Thoracic aorta (tissue), 2 donors: ENCODE measurements around the gene RASSF5. TPM values are rescaled to one million over a fixed set of nuclear protein-coding genes. Genes with fewer than 3 reads are reported as not detected.
A peak's percentile ranks its signal among the peaks of the same experiment; 100 is the strongest.

Experiments used
- ATAC-seq: fragments of 150-250 bp; one replicate; pipeline ENCODE4 v1.8.0; 2017; ENCODE audit warnings: low read depth; ENCODE audit not compliant: insufficient number of reproducible peaks, low FRiP score
- DNase-seq: peaks from one replicate; pipeline ENCODE4 v3.0.0-alpha.2; 2020; ENCODE audit warnings: low spot score
- H3K27ac ChIP-seq, 2 donors: fragments of 200-600 bp; sonication (generic); 1 replicate in 1 of 2; 2 replicates in 1 of 2; pipeline ENCODE4 v1.5.1; 2016; ENCODE audit warnings: mild to moderate bottlenecking in 2 of 2, moderate library complexity in 2 of 2
- H3K27me3 ChIP-seq: fragments of 200-600 bp; sonication (generic); replicated peaks from 2 replicates; pipeline ENCODE4 v1.6.0; 2016; ENCODE audit warnings: mild to moderate bottlenecking; ENCODE audit not compliant: insufficient read depth
- H3K36me3 ChIP-seq: fragments of 200-600 bp; sonication (generic); one replicate; pipeline ENCODE4 v1.5.1; 2016
- H3K4me1 ChIP-seq, 2 donors: fragments of 200-600 bp; sonication (generic); 1 replicate in 1 of 2; 2 replicates in 1 of 2; pipeline versions ENCODE4 v1.5.1 to v1.6.0; 2016; ENCODE audit warnings: low read depth in 2 of 2, mild to moderate bottlenecking in 1 of 2; ENCODE audit not compliant: control insufficient read depth in 1 of 2
- H3K4me3 ChIP-seq: fragments of 200-600 bp; sonication (generic); 2 replicates; pipeline ENCODE4 v1.5.1; 2016; ENCODE audit warnings: mild to moderate bottlenecking
- H3K9me3 ChIP-seq: fragments of 200-600 bp; sonication (generic); 2 replicates; pipeline ENCODE4 v1.5.1; 2016
- total RNA-seq, 2 donors: library from RNA; depleted of rRNA; stranded (reverse); fragments of >200 nt; gene quantifications; one replicate each; pipeline versions ENCODE4 v1.1.0 to v1.2.3, GENCODE V29; 2016
- TF ChIP-seq, protein P1 (sequence below): fragments of 200-600 bp; sonication (generic); IDR thresholded peaks from one replicate; pipeline ENCODE4 v1.5.1; 2019; ENCODE audit warnings: antibody characterized with exemption

RASSF5 gene
- total RNA-seq, 2 donors from 2014 or later = 21.7 to 22.8 TPM

DNA sequence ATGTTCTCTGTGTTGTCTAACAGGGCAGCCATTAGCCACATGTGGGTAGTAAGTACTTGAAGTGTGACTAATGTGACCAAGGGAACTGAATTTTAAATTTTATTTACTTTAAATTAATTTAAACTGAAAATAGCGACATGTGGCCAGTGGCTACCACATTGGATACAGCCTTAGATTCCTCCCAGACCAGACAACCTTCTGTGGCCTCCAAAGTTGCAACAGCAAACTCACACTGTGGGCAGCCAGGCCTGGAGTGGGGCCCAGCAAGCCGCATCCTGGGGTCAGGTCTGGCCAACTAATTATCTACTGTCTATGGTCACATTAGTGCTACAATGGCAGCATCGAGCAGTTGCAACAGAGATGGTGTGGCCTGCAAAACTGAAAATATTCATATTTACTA is 93.2 kb downstream of the RASSF5 start:
- no peak overlapping the region for H3K27ac ChIP-seq
- H3K27me3 ChIP-seq = no peaks in the 10 kb centered on the region
- peaks cover 70% of the 10 kb centered on the region for H3K36me3 ChIP-seq
- no peak for ATAC-seq
- H3K4me1 ChIP-seq = no peaks in the 10 kb centered on the region
- TF ChIP-seq, protein P1, sequence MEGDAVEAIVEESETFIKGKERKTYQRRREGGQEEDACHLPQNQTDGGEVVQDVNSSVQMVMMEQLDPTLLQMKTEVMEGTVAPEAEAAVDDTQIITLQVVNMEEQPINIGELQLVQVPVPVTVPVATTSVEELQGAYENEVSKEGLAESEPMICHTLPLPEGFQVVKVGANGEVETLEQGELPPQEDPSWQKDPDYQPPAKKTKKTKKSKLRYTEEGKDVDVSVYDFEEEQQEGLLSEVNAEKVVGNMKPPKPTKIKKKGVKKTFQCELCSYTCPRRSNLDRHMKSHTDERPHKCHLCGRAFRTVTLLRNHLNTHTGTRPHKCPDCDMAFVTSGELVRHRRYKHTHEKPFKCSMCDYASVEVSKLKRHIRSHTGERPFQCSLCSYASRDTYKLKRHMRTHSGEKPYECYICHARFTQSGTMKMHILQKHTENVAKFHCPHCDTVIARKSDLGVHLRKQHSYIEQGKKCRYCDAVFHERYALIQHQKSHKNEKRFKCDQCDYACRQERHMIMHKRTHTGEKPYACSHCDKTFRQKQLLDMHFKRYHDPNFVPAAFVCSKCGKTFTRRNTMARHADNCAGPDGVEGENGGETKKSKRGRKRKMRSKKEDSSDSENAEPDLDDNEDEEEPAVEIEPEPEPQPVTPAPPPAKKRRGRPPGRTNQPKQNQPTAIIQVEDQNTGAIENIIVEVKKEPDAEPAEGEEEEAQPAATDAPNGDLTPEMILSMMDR = no peak
- no peaks in the 10 kb centered on the region for H3K9me3 ChIP-seq
- no peak for DNase-seq
- no peak overlapping the region for H3K4me3 ChIP-seq

DNA sequence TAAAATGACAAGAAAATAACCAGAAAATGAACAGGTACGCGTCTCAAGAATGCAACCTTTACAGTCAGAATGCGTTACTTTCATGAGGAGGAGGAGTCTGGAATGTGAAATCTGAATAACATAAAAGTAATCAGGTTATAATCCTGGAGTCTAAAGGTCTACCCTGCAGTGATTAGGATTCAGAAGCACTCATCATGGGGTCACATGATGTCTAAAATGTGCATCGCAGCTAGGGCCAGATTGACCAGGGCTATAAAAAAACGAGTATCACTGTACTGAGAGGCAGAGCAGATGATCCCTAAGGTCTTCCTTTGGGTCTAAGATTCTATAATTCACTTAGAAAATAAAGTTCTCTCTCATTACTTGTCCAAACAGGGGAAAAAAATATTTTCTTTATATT is 97.5 kb downstream of the RASSF5 start:
- Histone ChIP-seq H3K4me1 (no peaks in the 10 kb centered on the region), H3K9me3 (no peaks in the 10 kb centered on the region), H3K4me3 (no peak overlapping the region), H3K36me3 (peaks cover 50% of the 10 kb centered on the region), H3K27me3 (no peaks in the 10 kb centered on the region), H3K27ac (no peak overlapping the region)
- TF ChIP-seq, protein P1 = no peak
- no peak for DNase-seq
- no peak for ATAC-seq

DNA sequence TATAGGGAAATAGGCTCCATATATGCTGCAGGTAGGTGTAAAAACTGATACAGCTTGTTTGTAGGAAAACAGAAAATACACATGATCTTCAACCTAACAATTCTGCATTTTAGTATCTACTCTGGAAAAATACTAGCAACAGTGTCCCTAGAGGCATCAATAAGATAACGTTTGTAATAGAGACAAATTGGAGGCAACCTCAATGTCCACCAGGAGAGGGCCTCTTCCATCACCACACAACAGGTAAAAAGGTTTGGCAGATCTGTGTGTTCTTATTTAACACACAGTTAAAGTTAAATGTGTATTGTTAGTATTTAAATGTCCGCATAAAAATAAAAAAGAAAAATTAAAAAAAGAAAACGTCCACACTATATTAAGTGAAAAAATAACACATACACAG is 99.5 kb downstream of the RASSF5 start:
- H3K27me3 ChIP-seq = no peaks in the 10 kb centered on the region
- H3K36me3 ChIP-seq = peaks cover 37% of the 10 kb centered on the region
- ATAC-seq = no peak
- TF ChIP-seq, protein P1 = no peak
- no peak for DNase-seq
- peaks cover 4 to 11% of the 10 kb centered on the region in 2 donors for H3K4me1 ChIP-seq
- H3K9me3 ChIP-seq = no peaks in the 10 kb centered on the region
- no peak overlapping the region for H3K27ac ChIP-seq
- H3K4me3 ChIP-seq = no peak overlapping the region

DNA sequence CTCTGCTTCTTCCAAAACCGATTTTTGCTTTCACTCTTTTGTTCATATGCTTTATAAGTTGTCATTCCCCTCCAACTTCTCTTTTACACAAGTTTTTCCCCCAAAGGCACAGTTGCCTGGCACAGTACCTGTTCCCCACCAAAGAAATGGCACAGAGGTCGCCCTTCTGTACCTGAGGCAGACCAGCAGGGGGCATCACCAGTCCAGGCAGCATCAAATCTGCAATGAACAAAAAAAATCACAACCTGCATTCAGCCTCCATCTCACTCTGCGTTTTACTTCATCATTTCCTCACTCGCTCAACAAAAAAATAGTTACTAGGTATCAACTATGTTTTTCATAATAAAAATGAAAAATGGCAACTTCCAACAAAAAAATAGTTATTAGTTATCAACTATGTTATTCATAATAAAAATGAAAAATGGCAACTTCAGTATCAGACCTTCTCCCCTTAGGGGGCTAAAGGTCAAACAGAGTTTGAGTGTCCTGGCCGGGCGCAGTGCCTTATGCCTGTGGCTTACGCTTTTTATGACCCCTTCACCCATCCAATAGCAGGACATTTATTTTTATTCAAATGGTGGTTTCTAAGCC is 100.9 kb downstream of the RASSF5 start:
- H3K36me3 ChIP-seq = peaks cover 24% of the 10 kb centered on the region
- H3K4me1 ChIP-seq = peaks cover 5 to 11% of the 10 kb centered on the region in 2 donors
- ATAC-seq = no peak
- no peaks in the 10 kb centered on the region for H3K9me3 ChIP-seq
- no peak overlapping the region for H3K27ac ChIP-seq
- H3K4me3 ChIP-seq = no peak overlapping the region
- no peak for DNase-seq
- TF ChIP-seq, protein P1 = peak; percentile 59
- no peaks in the 10 kb centered on the region for H3K27me3 ChIP-seq

DNA sequence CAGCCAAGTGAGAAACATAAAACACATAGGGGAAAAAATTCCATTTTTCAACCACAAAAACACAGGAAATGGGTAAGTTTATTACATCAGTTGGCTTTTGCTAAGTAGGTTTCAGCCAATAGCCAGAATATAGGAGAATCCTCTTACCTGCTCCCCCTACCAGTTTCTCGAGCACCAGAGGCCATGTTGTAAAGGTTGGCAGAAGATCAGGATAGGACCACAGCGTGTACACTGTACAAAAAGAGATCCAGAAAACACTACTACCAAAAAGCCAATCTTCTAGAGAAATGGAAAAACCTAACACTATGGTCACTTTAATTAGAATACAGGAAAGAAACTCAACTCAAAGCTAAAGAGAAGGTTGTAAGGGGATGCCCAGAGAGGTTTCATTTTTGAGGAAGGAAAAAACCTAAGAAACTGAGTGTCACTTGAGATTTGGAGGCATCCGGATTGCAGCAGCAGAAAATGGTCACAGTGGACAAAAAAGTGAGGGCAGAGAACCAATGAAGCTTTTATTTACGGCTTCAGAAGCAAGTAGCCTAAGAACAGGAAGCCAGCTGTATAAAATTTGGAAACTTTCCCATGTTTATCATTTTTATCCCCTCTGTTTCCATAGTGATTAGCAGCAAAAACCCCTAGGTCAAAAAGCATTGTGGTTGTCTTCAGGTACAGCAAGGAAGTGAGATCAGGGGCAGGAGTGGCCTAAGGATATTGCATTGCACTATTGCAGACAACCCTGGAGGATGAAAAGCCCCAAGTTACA is 102.1 kb downstream of the RASSF5 start:
- no peak overlapping the region for H3K27ac ChIP-seq
- no peak overlapping the region for H3K4me3 ChIP-seq
- no peaks in the 10 kb centered on the region for H3K27me3 ChIP-seq
- peaks cover 5 to 11% of the 10 kb centered on the region in 2 donors for H3K4me1 ChIP-seq
- H3K9me3 ChIP-seq = no peaks in the 10 kb centered on the region
- TF ChIP-seq, protein P1 = no peak
- ATAC-seq (no peak), DNase-seq (no peak)
- peaks cover 18% of the 10 kb centered on the region for H3K36me3 ChIP-seq
